Stimulated activated naive CD4-positive, alpha-beta T cell (primary cell): Measurements from ENCODE around the gene VSTM5.
"Not testable (repeated sequence)": the region's sequence is repeated elsewhere in the genome, so short reads cannot be mapped to it uniquely, and the experiment has no call there.

ENCODE experiments used
- DNase-seq, 6 experiments: peaks; one replicate each; lab custom pipeline; 2025; lab: John Stamatoyannopoulos, UW

VSTM5 gene

DNA sequence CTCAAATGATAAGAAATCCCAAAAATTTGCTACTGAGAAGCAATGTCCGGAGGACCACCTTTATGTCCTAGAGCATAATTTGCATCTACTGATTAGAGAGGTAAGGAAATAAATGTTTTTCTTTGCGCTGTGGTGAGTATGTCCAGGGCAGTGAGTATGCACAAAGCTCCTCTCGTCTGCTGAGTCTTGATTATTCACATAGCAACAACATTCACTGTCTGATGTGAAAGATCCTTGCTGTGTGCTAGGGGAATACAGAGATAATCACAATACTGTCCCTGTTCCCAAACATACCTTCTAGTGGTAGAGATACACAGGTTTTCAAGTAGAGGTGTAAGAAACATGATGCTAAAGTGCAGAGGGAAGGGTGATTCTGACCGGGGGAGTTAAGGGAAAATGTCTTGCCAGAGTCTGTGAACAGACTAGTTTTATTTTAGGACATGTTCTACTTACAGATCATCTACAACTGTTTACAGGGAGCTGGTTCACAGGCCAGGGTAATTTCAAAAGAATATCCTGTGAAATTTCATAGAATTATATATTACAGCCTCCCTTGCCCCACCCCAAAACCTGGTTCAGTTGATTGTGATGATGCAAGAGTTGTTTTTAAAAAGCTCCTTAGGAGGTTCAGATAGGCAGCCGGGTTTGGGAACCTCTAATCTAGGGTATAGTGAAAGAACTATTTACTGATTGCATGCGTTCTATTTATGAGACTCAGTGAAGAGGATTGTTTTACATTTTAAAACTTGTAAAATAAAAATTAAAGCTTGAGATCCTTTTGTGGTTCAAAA is 53.8 kb downstream of the VSTM5 start:
- DNase-seq, result no peak

GRCh38 chr11:93791493-93791892 is 58.9 kb downstream of the VSTM5 start:
- no peak for DNase-seq

GRCh38 chr11:93784935-93785360 is 65.5 kb downstream of the VSTM5 start:
- DNase-seq, result no peak

DNA sequence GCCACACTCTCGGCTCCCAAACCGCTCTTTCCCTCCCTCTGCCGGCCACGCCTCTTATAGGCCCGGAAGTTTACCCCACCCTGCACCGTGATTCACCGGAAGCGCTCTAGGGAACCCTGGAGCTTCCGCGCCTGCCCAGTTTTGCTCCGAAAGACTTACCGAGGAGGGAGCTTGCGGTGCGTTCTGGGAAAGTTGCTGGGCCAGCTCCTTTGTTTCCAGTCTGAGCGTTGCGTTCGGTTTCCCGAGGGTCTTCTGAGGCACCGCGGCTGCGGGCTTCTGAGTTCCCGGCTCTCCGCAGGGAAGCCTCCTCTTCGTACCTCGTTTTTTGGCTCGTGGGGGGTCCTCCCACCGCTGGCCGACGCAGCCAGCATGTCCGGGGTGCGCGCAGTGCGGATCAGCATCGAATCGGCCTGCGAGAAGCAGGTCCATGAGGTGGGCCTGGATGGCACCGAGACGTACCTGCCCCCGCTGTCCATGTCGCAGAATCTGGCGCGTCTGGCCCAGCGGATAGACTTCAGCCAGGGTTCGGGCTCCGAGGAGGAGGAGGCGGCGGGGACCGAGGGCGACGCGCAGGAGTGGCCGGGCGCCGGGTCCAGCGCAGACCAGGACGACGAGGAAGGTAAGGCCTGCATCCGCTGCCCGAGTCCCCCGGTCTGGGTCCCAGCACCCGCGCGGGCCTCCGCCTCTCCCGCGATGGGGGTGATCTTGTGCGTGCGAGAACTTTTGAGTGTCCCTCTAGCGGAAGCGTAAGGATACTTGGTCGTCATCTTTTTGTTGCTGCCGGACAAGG is 66.1 kb downstream of the VSTM5 start, which contains the start of gene MED17:
Gene MED17, plus strand, starts transcription at position 138 of the 790 bp plus-strand sequence. Its CDS starts 232 bp downstream, at position 370.
- peak; percentile 76 to 84 (median 82) for DNase-seq

DNA sequence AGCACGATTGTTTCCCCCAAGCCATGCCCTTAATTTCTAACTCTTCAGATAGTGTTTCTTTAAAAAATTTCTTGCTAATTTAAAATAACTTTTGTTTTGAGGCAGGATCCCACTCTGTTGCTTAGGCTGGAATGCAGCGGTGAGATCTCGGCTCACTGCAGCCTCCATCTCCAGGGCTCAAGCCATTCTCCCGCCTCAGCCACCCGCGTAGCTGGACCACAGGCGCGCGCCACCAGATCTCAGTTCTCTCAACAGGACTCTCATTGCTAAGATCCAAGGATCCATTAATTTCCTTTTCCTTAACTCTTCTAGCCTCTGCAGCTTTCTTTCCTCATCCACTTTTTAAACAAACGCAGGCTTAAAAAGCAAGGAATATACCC is 66.7 kb downstream of the VSTM5 start:
- DNase-seq, result no peak

DNA sequence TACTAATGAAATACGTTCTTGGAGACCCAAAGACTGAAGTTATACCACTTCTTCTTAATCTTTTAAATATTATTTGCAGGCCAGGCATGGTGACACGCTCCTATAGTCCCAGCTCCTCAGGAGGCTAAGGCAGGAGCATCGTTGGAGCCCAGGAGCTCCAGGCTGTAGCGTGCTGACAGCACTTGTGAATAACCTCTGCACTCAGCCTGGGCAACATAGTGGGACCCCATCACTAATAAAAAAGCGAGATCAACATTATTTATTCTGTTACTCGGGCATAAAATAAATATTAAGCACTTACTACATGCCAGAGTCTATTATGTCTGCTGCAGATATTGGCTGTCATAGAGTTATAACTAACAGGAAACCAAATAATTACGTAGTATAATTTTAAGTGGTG is 67.1 kb downstream of the VSTM5 start:
- no peak for DNase-seq

GRCh38 chr11:93775289-93775688 is 75.1 kb downstream of the VSTM5 start:
- no peak for DNase-seq

DNA sequence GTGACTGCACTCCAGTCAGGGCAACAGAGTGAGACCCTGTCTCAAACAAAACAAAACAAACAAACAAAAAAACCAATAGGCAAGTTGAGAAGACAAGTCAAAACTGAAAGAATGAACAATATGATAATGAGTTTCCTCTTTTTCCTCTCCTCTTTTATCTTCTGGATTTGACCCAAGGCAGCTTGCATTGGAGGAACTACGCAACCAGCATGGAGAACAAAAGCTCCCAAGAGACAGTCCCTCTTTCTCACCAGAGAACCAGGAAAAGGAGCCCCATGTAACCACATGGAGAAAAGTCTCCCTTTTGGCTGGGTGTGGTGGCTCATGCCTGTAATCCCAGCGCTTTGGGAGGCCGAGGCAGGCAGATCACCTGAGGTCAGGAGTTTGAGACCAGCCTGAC is 75.9 kb downstream of the VSTM5 start:
- not testable (repeated sequence) for DNase-seq

DNA sequence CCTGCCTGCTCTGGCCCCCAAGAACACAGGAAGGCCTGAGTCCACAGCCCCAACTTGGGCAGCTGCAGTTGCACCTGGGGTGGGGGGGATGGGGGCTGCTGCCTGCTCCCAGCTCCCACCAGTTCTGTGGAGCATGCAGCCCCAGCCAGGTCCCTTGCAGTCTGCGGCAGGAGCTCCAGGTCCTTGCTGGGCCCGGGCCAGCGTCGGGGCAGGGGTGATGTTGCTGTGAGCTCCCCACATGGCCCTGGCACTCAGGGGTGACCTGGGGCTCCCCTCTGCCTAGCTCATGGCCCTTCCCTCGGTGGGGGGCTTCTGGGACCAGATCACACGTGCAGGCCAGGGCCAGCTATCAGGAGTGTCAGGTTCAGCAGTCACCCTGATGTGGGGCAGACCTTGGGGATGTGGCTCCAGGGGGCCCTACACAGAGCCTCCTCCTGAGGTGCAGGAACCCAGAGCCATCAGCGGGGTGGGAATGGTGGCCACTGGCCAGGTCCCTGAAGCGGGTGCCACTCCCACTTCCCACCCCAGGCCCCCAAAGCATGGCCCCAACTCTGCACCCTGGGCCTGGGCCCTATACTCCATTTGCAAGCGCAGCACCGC is 76.7 kb downstream of the VSTM5 start:
- DNase-seq, result no peak

GRCh38 chr11:93773045-93773477 is 77.4 kb downstream of the VSTM5 start:
- DNase-seq, result no peak

DNA sequence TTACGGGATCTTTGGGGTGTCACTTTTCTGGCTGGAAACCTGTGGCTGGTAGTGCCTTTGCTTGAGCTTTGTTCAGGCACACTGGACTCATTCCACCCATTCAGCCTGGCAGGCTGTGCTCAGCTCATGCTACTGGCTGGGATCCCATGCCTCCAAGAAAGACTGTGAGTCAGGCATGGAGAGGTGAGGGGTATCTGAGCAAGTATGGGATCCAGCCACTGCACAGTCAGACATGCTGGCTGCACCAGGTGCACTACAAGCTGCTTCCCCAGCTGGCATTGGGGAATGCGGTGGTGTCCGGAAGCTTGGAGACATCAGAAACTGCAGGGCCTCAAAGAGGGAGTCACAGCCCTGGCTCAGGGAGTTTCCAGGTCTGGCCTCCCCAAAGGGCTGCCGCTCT is 78.3 kb downstream of the VSTM5 start:
- no peak for DNase-seq

GRCh38 chr11:93770160-93770559 is 80.3 kb downstream of the VSTM5 start:
- DNase-seq, result no peak
